GM18951 (cell line): Measurements from ENCODE around the gene TMEM144.
A peak's percentile ranks its signal among the peaks of the same experiment; 100 is the strongest.

Experiments used
- POLR2A ChIP-seq: IDR thresholded peaks from 4 replicates; pipeline ENCODE4 v1.6.1; 2011; ENCODE audit warnings: mild to moderate bottlenecking; ENCODE audit not compliant: insufficient read length, insufficient read depth; ENCODE audit errors: extremely low read depth
- in situ Hi-C: fragments of 300-500 bp; cut with MboI; formaldehyde crosslinking; loops from one replicate; pipeline ENCODE4 v1.12.0; 2022; ENCODE audit warnings: low sequenced_read_pairs, mixed read lengths, inconsistent platforms; ENCODE audit not compliant: unreplicated experiment

Gene TMEM144

GRCh38 chr4:158209825-158210807 lies at the start of gene TMEM144:
TSS of gene TMEM144 (plus strand) at chr4:158210486. CDS start at chr4:158212668, 2,182 bp downstream.
- TF ChIP-seq POLR2A, result peak; percentile 36
- in situ Hi-C loops, result no loop called here

- in situ Hi-C loops, result no loop called here
These were observed 48.5 kb upstream of the TMEM144 start for GRCh38 chr4:158161551-158162354.

GRCh38 chr4:158162631-158163030 lies 47.7 kb upstream of the TMEM144 start:
- in situ Hi-C loops, result no loop called here
- no peak for TF ChIP-seq POLR2A

More at GRCh38 chr4:158161551-158162354, 48.5 kb upstream of the TMEM144 start:
- TF ChIP-seq POLR2A, result no peak

GRCh38 chr4:158163941-158164767 lies 46.1 kb upstream of the TMEM144 start:
- in situ Hi-C loops, result no loop called here
- no peak for TF ChIP-seq POLR2A

- in situ Hi-C loops, result no loop called here
- TF ChIP-seq POLR2A, result no peak
These were observed 45.5 kb upstream of the TMEM144 start for GRCh38 chr4:158164768-158165213.

- in situ Hi-C loops, result no loop called here
- TF ChIP-seq POLR2A, result no peak
These were observed 43.6 kb upstream of the TMEM144 start for GRCh38 chr4:158166701-158167100.

GRCh38 chr4:158168606-158169005 lies 41.7 kb upstream of the TMEM144 start:
- in situ Hi-C loops, result no loop called here
- TF ChIP-seq POLR2A, result no peak

- in situ Hi-C loops, result no loop called here
- no peak for TF ChIP-seq POLR2A
These were observed 40.8 kb upstream of the TMEM144 start for GRCh38 chr4:158169506-158169905.

GRCh38 chr4:158169931-158170690 lies 40.2 kb upstream of the TMEM144 start:
- TF ChIP-seq POLR2A, result no peak
- in situ Hi-C loops, result no loop called here

- no peak for TF ChIP-seq POLR2A
- in situ Hi-C loops, result no loop called here
These were observed 39.4 kb upstream of the TMEM144 start for GRCh38 chr4:158170691-158171561.
